ENCODE measurements around the gene AFAP1L1. TPM values are rescaled to one million over a fixed set of nuclear protein-coding genes. Genes with fewer than 3 reads are reported as not detected.

The AFAP1L1 gene
- 5.6 and 7.4 TPM in 2 replicates for total RNA-seq (ENCODE audit: low replicate concordance)

DNA sequence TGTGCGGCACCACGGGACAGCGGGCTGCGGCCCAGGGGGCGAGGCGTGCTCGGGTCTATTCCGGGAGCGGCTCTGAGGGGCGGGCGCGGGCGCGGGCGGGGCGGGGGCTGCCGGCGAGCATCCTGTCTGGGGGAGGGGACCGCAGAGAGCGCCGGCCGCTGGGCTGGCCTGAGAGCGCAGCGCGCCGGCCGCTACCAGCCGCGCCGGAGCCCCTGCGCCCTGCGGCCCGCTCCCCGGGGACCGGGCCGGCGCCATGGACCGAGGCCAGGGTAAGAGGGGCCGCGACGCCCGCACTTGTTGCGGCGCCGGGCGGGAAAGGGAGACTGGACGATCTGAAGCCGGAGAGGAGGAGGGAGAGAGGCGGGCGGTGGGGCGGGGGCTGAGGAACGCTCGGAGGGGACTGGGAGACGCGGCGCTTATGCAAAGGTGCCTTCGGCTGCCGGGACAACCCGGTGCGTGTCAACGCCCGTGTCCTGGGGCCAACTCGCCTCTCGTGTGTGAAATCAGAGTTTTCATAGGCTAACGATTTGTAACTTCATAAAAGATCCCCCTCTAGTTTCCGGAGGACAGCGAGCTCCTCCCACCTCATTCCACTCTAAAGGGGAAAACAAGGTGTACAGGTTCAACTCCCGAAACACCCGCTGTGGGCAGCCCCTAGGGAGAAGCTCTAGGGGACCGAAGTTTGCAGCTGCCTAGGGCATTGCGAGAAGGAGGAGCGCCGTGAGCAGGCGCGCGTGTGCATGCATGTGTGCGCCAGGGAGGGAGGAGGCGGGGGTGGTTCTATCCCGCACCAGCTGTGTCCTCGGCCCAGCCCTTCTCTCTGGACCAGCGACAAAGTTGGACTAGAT is at the start of gene AFAP1L1:
Gene AFAP1L1, plus strand, starts transcription at position 144 of the 848 bp plus-strand sequence. Its CDS starts 110 bp downstream, at position 254.

DNA sequence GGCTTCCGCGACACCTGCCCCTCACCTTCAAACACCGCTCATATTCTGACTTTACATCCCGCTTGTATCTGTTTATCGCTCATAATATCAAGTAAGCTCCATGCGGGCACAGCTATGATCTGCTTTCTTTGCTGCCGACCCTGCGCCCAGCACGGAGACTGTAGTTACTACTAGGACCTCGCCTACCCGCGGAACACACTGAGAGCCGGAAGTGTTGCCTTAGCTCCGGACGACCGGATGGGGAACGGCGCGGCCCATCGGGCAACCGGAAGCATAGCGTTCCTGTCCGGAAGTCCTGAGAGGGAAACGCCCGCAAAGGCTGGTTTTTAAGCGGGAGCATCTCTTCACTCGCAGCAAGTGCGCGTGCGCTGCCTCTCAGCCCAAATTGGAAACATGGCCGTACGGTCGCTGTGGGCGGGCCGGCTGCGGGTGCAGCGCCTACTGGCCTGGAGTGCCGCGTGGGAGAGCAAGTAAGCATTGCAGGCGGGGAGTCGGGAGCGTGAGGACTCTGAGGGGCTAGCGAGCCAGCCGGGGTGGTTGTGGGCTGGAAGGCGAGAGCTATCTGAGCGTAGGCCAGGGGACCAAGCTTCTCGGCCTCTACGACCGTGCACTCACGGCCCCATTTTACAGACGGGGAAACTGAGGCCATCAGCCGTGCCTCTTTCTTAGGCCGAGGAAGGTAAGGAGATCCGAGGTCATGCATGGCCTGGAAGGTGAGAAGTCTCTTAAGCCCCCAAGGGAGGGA is 73.7 kb downstream of the AFAP1L1 start, which contains the start of gene GRPEL2:
Gene GRPEL2, plus strand, starts transcription at position 353 of the 745 bp plus-strand sequence. Its CDS starts 41 bp downstream, at position 394.

DNA sequence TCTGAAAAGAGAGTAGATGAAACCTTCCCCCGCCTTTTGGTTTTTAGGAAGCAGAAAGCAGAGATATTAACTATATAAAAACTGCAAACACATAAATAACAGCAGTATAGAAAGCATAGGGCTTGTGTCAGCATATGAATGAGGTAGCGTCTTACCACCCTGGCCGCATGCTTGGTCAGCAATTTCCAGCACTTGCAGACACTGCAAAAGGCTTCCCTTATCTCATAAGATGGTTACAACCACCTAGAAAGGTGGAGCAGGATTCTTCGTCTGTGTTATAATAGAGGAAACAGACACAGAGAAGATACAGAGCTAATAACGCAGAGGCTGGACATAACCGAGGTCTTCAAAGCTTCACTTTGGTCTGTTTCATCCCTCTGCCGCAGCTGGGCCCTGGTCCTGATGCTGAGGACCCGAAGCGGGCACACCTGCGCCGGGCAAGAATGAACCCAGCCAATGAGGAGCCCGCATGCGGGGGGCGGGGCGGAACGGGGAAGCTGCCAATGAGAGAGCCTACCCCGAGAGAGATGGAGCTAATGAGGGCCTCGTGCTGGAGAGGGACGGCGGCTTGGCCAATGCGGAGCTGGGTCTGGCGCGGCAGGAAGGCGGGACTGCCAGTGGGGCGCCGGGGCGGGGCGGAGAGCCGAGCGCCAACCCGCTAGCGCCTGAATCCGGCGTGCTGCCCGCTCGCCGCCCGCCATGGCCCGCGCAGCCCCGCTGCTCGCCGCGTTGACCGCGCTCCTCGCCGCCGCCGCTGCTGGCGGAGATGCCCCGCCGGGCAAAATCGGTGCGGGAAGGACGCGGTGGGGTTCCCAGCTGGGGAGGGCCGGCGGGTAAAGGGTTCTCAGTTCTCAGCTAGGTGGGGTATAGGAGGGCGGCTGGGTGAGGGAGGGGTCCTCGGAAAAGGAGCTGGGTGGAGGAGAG is 86.0 kb downstream of the AFAP1L1 start, which contains the start of gene PCYOX1L:
Gene PCYOX1L, plus strand, starts transcription at position 677 of the 924 bp plus-strand sequence. Its CDS starts 23 bp downstream, at position 700.

DNA sequence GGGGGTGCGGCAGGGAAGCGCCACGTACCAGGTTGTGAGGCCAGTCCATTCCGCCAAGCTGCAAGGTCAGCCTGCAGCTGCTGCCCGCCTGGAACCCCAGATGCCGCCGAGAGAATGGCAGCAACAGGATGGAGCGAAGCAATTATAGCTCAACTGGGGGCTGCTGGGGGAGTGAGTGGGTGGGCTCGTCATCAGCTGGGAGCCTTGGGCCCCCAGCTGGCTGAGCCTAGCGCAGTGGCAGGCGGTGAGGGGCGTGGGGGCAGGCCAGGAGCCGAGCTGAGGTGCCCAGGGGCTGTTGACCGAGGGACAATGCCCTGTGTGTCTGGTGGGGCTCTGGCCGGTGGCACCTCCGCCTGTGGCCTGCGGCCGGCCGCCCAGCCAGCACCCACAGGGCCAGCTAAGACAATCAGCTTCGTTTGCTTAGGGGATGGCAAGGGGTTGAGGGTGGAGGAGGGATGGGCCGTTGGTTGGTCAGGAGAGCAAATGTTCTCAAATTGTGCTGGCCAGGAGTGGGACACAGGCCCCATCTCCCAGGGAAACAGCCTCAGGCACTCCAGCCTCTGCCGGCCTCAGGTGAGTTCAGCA is 107.6 kb downstream of the AFAP1L1 start, which contains the start of gene IL17B:
Gene IL17B, minus strand, starts transcription at position 116 of the 585 bp plus-strand sequence. Its CDS starts 67 bp downstream, at position 49.

Other genes starting within 250 kb of the AFAP1L1 start
- 0.35 and 8.7 TPM in 2 replicates for gene SH3TC2, start 208.8 kb upstream of the AFAP1L1 start, total RNA-seq (ENCODE audit: low replicate concordance)
- 6.5 and 13.8 TPM in 2 replicates for gene ABLIM3, start 130.4 kb upstream of the AFAP1L1 start, total RNA-seq (ENCODE audit: low replicate concordance)
- 20.2 and 20.8 TPM in 2 replicates for gene GRPEL2, start 73.6 kb downstream of the AFAP1L1 start, total RNA-seq (ENCODE audit: low replicate concordance)
- gene PCYOX1L, start 86.2 kb downstream of the AFAP1L1 start, total RNA-seq (ENCODE audit: low replicate concordance) = 4.6 and 9.9 TPM in 2 replicates
- not detected in 2 replicates for gene IL17B, start 107.4 kb downstream of the AFAP1L1 start, total RNA-seq (ENCODE audit: low replicate concordance)